GM18873 (cell line): ENCODE measurements around the gene PLP1.
A peak's percentile ranks its signal among the peaks of the same experiment; 100 is the strongest.

Source experiments
- ATAC-seq: cut with Tn5 transposase; IDR thresholded peaks from one replicate; pipeline ENCODE4 v1.9.1; 2021; ENCODE audit warnings: mild to moderate bottlenecking, moderate library complexity, moderate number of reproducible peaks; ENCODE audit not compliant: unreplicated experiment, low FRiP score

PLP1 gene

GRCh38 chrX:103823591-103823990 lies 47.0 kb downstream of the PLP1 start:
- ATAC-seq = no peak

- no peak for ATAC-seq
Measured at GRCh38 chrX:103825881-103826280, 49.2 kb downstream of the PLP1 start.

GRCh38 chrX:103828529-103828928 lies 51.9 kb downstream of the PLP1 start:
- ATAC-seq = no peak

- no peak for ATAC-seq
Measured at GRCh38 chrX:103830848-103831247, 54.2 kb downstream of the PLP1 start.

GRCh38 chrX:103831342-103831802 lies 54.7 kb downstream of the PLP1 start:
- ATAC-seq = peak; percentile 82

- peak; percentile 25 for ATAC-seq
Measured at GRCh38 chrX:103831803-103832544, 55.3 kb downstream of the PLP1 start, which contains the start of gene RAB9B. Gene RAB9B, minus strand, starts transcription at chrX:103832257. Its CDS starts 6,473 bp downstream, at chrX:103825784.

- ATAC-seq = no peak
Measured at GRCh38 chrX:103839404-103839803, 62.8 kb downstream of the PLP1 start.
